Gastrocnemius medialis (tissue), 4 donors: ENCODE measurements around the gene PSMB8. TPM values are rescaled to one million over a fixed set of nuclear protein-coding genes. Genes with fewer than 3 reads are reported as not detected.

Source experiments
- ATAC-seq, 2 donors: fragments of 150-250 bp; one replicate each; pipeline ENCODE4 v1.9.1; 2016
- DNase-seq, 2 donors: peaks; one replicate each; pipeline ENCODE4 v3.0.0-alpha.2; 2019
- H3K27ac ChIP-seq, 4 donors: fragments of 200-600 bp; sonication (generic); 1 replicate in 1 of 4; 2 replicates in 3 of 4; pipeline ENCODE4 v1.5.1; 2016 to 2018; ENCODE audit warnings: mild to moderate bottlenecking in 2 of 4, moderate library complexity in 1 of 4
- H3K27me3 ChIP-seq, 3 donors: fragments of 200-600 bp; sonication (generic) in 2 of 3; 1 replicate in 1 of 3; 2 replicates in 2 of 3; pipeline versions ENCODE4 v1.5.1 to v1.6.0; 2016 to 2019; ENCODE audit warnings: mild to moderate bottlenecking in 1 of 3, moderate library complexity in 1 of 3
- H3K36me3 ChIP-seq, 2 donors: fragments of 200-600 bp; sonication (generic) in 1 of 2; one replicate each; pipeline ENCODE4 v1.5.1; 2017 to 2018
- H3K4me1 ChIP-seq, 2 donors: fragments of 200-600 bp; sonication (generic) in 1 of 2; one replicate each; pipeline ENCODE4 v1.5.1; 2016 to 2017; ENCODE audit warnings: mild to moderate bottlenecking in 2 of 2
- H3K4me3 ChIP-seq, 4 donors: fragments of 200-600 bp; sonication (generic) in 3 of 4; 1 replicate in 1 of 4; 2 replicates in 3 of 4; pipeline ENCODE4 v1.5.1; 2016 to 2019; ENCODE audit warnings: mild to moderate bottlenecking in 2 of 4
- H3K9me3 ChIP-seq, 3 donors: fragments of 200-600 bp; sonication (generic) in 2 of 3; 1 replicate in 1 of 3; 2 replicates in 2 of 3; pipeline ENCODE4 v1.5.1; 2016 to 2019
- POLR2A ChIP-seq, 2 donors: fragments of 450-650 bp; IDR thresholded peaks; one replicate each; pipeline ENCODE4 v1.6.1; 2017; ENCODE audit warnings: antibody characterized with exemption in 2 of 2, mild to moderate bottlenecking in 2 of 2, moderate library complexity in 2 of 2
- in situ Hi-C, 4 donors: fragments of 200-750 bp; cut with MboI; loops; one replicate each; pipeline versions ENCODE4 v1.15.0 to v1.8.0; 2017; ENCODE audit warnings: low sequenced_read_pairs in 4 of 4
- intact Hi-C: fragments of 100-400 bp; cut with DNase I; formaldehyde crosslinking; loops from one replicate; pipeline ENCODE4 v1.15.1; 2023; ENCODE audit warnings: low total_unique reads
- total RNA-seq, 4 donors: library from RNA; depleted of rRNA; stranded (reverse); fragments of >200 nt; gene quantifications; one replicate each; pipeline versions ENCODE4 v1.1.0 to v1.2.3, GENCODE V29; 2016
- TF ChIP-seq, protein P1 (sequence below), 5 experiments: fragments of 450-650 bp in 3 of 5; fragments of 200-600 bp in 2 of 5; sonication (generic) in 2 of 5; IDR thresholded peaks in 4 of 5; conservative IDR thresholded peaks in 1 of 5; 1 replicate in 4 of 5; 2 replicates in 1 of 5; pipeline ENCODE4 v1.5.1; 2016 to 2019; ENCODE audit warnings: antibody characterized with exemption in 5 of 5, mild to moderate bottlenecking in 3 of 5, moderate library complexity in 3 of 5

PSMB8 gene
- total RNA-seq, 4 donors from 2014 or later: 7.0 to 20.2 (median 9.2) TPM

- no peaks in the 10 kb centered on the region for H3K27me3 ChIP-seq
- intact Hi-C loops (no loop called here), in situ Hi-C loops (no loop called here)
- DNase-seq (no peak), ATAC-seq (no peak)
- peak overlapping the region; percentile 66 to 91 (median 72) for H3K4me3 ChIP-seq
- H3K4me1 ChIP-seq: peaks cover 4 to 10% of the 10 kb centered on the region in 2 donors
- H3K9me3 ChIP-seq: no peaks in the 10 kb centered on the region
- no peak for TF ChIP-seq POLR2A (IDR thresholded peaks at IDR 0.05)
- TF ChIP-seq, protein P1, sequence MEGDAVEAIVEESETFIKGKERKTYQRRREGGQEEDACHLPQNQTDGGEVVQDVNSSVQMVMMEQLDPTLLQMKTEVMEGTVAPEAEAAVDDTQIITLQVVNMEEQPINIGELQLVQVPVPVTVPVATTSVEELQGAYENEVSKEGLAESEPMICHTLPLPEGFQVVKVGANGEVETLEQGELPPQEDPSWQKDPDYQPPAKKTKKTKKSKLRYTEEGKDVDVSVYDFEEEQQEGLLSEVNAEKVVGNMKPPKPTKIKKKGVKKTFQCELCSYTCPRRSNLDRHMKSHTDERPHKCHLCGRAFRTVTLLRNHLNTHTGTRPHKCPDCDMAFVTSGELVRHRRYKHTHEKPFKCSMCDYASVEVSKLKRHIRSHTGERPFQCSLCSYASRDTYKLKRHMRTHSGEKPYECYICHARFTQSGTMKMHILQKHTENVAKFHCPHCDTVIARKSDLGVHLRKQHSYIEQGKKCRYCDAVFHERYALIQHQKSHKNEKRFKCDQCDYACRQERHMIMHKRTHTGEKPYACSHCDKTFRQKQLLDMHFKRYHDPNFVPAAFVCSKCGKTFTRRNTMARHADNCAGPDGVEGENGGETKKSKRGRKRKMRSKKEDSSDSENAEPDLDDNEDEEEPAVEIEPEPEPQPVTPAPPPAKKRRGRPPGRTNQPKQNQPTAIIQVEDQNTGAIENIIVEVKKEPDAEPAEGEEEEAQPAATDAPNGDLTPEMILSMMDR (IDR thresholded peaks at IDR 0.05 in 4 of 5, conservative IDR thresholded peaks at IDR 0.05 in 1 of 5): no peak
- peaks cover 0 to 41% of the 10 kb centered on the region in 2 donors for H3K36me3 ChIP-seq
- H3K27ac ChIP-seq: peak overlapping the region; percentile 82 to 92 (median 91)
These were observed 392 bp downstream of the PSMB8 start for GRCh38 chr6:32843331-32843978.

GRCh38 chr6:32842690-32843089, 1.2 kb downstream of the PSMB8 start:
- H3K4me1 ChIP-seq: peaks cover 5 to 12% of the 10 kb centered on the region in 2 donors
- no peak for DNase-seq
- no peak for TF ChIP-seq POLR2A (IDR thresholded peaks at IDR 0.05)
- TF ChIP-seq, protein P1 (IDR thresholded peaks at IDR 0.05 in 4 of 5, conservative IDR thresholded peaks at IDR 0.05 in 1 of 5): no peak
- H3K27me3 ChIP-seq: no peaks in the 10 kb centered on the region
- in situ Hi-C loops: no loop called here
- no peaks in the 10 kb centered on the region for H3K9me3 ChIP-seq
- peaks cover 0 to 33% of the 10 kb centered on the region in 2 donors for H3K36me3 ChIP-seq
- H3K4me3 ChIP-seq: peak overlapping the region in 1 of 4 donors; percentile 74
- peak overlapping the region in 3 of 4 donors; percentile 91 to 92 (median 91) for H3K27ac ChIP-seq
- intact Hi-C loops: no loop called here
- ATAC-seq: no peak

- Histone ChIP-seq H3K27ac (peak overlapping the region in 2 of 4 donors; percentile 91), H3K9me3 (no peaks in the 10 kb centered on the region), H3K4me3 (no peak overlapping the region), H3K27me3 (no peaks in the 10 kb centered on the region), H3K4me1 (peaks cover 10 to 17% of the 10 kb centered on the region in 2 donors), H3K36me3 (peaks cover 0 to 28% of the 10 kb centered on the region in 2 donors)
- TF ChIP-seq POLR2A (IDR thresholded peaks at IDR 0.05): no peak
- TF ChIP-seq, protein P1 (IDR thresholded peaks at IDR 0.05 in 4 of 5, conservative IDR thresholded peaks at IDR 0.05 in 1 of 5): no peak
- ATAC-seq (no peak), DNase-seq (no peak)
- in situ Hi-C loops: no loop called here
- intact Hi-C loops: no loop called here
These were observed 1.7 kb downstream of the PSMB8 start for GRCh38 chr6:32842021-32842650.

GRCh38 chr6:32840604-32841246, 3.1 kb downstream of the PSMB8 start:
- ATAC-seq: no peak
- in situ Hi-C loops: no loop called here
- H3K36me3 ChIP-seq: peaks cover 0 to 14% of the 10 kb centered on the region in 2 donors

More at GRCh38 chr6:32840604-32841246, 3.1 kb downstream of the PSMB8 start:
- H3K4me1 ChIP-seq: peaks cover 10 to 17% of the 10 kb centered on the region in 2 donors
- no peak for DNase-seq
- TF ChIP-seq, protein P1 (IDR thresholded peaks at IDR 0.05 in 4 of 5, conservative IDR thresholded peaks at IDR 0.05 in 1 of 5): no peak
- TF ChIP-seq POLR2A (IDR thresholded peaks at IDR 0.05): no peak
- peak overlapping the region in 1 of 4 donors; percentile 90 for H3K27ac ChIP-seq
- no peak overlapping the region for H3K4me3 ChIP-seq
- no peaks in the 10 kb centered on the region for H3K9me3 ChIP-seq
- H3K27me3 ChIP-seq: no peaks in the 10 kb centered on the region
- intact Hi-C loops: no loop called here
